WERI-Rb-1 (cell line): Measurements from ENCODE around the gene SFI1.

Experiments
- DNase-seq: peaks from one replicate; pipeline ENCODE4 v3.0.0-alpha.2; 2020
- H3K27ac ChIP-seq: fragments of 250-450 bp; sonication (Bioruptor Pico); 2 replicates; pipeline ENCODE4 v1.5.1; 2020; ENCODE audit warnings: mild to moderate bottlenecking, moderate library complexity
- H3K27me3 ChIP-seq: fragments of 250-450 bp; sonication (Bioruptor Pico); 2 replicates; pipeline ENCODE4 v1.5.1; 2021; ENCODE audit warnings: mild to moderate bottlenecking, low read depth, moderate library complexity; ENCODE audit not compliant: insufficient read depth, severe bottlenecking
- H3K36me3 ChIP-seq: fragments of 250-450 bp; sonication (Bioruptor Pico); 2 replicates; pipeline ENCODE4 v1.5.1; 2020; ENCODE audit warnings: mild to moderate bottlenecking, moderate library complexity
- H3K4me3 ChIP-seq: 2 replicates; pipeline ENCODE4 v1.5.1; 2011; ENCODE audit warnings: low read depth, mild to moderate bottlenecking, control low read depth, low read length
- H3K9me3 ChIP-seq: fragments of 250-450 bp; sonication (Bioruptor Pico); 2 replicates; pipeline ENCODE4 v1.5.1; 2021; ENCODE audit warnings: mild to moderate bottlenecking, moderate library complexity; ENCODE audit not compliant: severe bottlenecking
- TF ChIP-seq, protein P1 (sequence below): IDR thresholded peaks from 2 replicates; pipeline ENCODE4 v1.5.1; 2011; ENCODE audit warnings: low read depth, mild to moderate bottlenecking, control low read depth, inconsistent platforms, low read length

Gene SFI1

DNA sequence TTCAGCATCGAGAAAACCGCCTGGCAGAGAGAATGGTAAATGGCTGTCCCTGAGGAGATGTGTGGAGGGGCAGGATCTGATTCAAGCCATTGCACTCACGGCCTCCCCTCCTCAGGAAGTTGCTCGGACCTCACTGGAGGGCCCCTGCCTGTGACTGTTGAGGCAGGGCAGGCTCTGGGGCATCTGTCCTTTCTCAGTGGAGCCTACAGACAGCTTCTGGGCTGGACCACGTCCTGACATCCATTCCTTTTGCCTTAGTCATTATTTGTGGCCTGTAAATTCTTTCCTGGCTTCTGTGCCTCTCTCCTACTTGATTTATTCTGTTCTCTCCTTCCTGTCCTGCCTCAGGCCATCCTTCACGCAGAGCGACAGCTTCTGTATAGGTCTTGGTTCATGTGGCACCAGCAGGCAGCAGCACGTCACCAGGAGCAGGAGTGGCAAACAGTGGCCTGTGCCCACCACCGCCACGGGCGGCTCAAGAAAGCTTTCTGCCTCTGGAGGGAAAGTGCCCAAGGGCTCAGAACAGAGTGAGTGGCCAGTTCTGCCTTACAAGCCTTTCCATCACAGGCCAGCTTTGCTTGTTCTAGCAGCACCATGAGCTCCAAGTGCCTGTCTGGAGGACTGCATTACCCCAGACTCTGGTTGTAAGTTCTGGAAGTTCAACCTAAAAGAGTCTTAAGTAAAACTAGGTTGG lies 106.1 kb downstream of the SFI1 start:
- H3K27ac ChIP-seq: no peak overlapping the region
- DNase-seq: no peak
- TF ChIP-seq, protein P1, sequence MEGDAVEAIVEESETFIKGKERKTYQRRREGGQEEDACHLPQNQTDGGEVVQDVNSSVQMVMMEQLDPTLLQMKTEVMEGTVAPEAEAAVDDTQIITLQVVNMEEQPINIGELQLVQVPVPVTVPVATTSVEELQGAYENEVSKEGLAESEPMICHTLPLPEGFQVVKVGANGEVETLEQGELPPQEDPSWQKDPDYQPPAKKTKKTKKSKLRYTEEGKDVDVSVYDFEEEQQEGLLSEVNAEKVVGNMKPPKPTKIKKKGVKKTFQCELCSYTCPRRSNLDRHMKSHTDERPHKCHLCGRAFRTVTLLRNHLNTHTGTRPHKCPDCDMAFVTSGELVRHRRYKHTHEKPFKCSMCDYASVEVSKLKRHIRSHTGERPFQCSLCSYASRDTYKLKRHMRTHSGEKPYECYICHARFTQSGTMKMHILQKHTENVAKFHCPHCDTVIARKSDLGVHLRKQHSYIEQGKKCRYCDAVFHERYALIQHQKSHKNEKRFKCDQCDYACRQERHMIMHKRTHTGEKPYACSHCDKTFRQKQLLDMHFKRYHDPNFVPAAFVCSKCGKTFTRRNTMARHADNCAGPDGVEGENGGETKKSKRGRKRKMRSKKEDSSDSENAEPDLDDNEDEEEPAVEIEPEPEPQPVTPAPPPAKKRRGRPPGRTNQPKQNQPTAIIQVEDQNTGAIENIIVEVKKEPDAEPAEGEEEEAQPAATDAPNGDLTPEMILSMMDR: no peak
- H3K4me3 ChIP-seq: no peak overlapping the region
- no peaks in the 10 kb centered on the region for H3K9me3 ChIP-seq
- H3K27me3 ChIP-seq: no peaks in the 10 kb centered on the region
- peaks cover 14% of the 10 kb centered on the region for H3K36me3 ChIP-seq

DNA sequence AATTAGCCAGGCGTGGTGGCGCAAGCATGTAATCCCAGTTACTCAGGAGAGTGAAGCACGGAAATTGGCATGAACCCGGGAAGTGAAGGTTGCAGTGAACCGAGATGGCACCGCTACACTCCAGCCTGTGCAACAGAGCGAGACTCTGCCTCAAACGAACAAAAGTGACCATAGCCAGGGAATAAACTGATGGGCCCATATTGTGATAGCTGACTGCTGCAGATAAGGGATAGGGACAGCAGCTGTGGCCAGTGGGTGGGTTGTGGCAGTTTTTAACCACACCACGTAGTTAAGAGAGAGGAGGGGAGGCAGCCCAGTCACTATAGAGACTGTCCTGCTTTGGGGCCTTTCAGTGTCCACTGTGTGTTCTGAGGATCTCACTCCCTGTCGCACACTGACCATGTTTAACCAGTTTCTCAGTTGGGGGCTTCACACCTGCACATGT lies 106.8 kb downstream of the SFI1 start:
- TF ChIP-seq, protein P1: no peak
- no peak for DNase-seq
- no peak overlapping the region for H3K4me3 ChIP-seq

DNA sequence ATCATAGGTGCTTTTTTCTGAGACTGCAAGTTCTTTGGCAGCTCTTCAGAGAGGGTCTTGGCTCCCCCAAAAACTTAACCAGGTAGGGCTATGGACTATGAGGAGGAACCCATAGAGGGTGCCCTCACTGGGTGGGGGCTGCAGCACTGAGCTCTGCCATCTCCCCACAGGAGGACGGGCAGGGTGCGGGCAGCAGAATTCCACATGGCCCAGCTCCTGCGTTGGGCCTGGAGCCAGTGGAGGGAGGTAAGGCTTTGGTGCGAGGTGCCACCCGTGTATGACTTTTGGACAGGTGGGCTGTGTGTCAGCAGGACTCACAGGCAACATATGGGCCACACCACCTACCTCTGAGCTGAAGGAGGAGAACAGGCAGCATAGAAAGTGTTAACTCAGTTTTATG lies 107.2 kb downstream of the SFI1 start:
- DNase-seq: no peak
- Histone ChIP-seq H3K36me3 (peaks cover 14% of the 10 kb centered on the region), H3K27ac (no peak overlapping the region), H3K9me3 (no peaks in the 10 kb centered on the region), H3K27me3 (no peaks in the 10 kb centered on the region), H3K4me3 (no peak overlapping the region)
- TF ChIP-seq, protein P1: no peak

More for the DNA sequence above, 106.8 kb downstream of the SFI1 start:
- Histone ChIP-seq H3K27me3 (no peaks in the 10 kb centered on the region), H3K36me3 (peaks cover 14% of the 10 kb centered on the region), H3K27ac (no peak overlapping the region), H3K9me3 (no peaks in the 10 kb centered on the region)

DNA sequence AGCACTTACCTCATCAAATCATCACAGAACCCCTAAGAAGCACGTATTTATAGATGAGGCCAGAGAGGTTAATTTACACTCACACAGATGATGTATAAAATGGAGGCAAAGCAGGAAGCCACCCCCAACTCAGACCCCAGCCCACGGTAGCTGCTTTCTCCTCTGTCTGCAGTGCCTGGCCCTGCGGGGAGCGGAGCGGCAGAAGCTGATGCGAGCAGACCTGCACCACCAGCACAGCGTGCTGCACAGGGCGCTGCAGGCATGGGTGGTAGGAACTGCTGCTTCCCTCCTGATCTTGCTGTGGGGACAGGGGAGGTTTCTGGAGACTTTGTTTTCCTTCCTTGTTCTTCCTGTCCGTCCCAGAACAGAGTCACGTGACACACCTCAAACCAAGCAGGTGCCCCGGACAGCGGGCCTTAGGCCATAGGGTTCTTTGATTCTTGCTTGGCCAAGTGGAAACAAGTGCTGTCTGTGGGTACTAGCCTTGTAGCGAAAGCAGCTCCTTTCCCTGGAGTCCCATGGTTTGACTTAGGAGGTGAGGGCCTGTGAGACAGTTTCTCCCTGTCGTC lies 107.9 kb downstream of the SFI1 start:
- Histone ChIP-seq H3K9me3 (no peaks in the 10 kb centered on the region), H3K27ac (no peak overlapping the region), H3K36me3 (peaks cover 14% of the 10 kb centered on the region), H3K4me3 (no peak overlapping the region), H3K27me3 (no peaks in the 10 kb centered on the region)
- no peak for DNase-seq
- TF ChIP-seq, protein P1: no peak

DNA sequence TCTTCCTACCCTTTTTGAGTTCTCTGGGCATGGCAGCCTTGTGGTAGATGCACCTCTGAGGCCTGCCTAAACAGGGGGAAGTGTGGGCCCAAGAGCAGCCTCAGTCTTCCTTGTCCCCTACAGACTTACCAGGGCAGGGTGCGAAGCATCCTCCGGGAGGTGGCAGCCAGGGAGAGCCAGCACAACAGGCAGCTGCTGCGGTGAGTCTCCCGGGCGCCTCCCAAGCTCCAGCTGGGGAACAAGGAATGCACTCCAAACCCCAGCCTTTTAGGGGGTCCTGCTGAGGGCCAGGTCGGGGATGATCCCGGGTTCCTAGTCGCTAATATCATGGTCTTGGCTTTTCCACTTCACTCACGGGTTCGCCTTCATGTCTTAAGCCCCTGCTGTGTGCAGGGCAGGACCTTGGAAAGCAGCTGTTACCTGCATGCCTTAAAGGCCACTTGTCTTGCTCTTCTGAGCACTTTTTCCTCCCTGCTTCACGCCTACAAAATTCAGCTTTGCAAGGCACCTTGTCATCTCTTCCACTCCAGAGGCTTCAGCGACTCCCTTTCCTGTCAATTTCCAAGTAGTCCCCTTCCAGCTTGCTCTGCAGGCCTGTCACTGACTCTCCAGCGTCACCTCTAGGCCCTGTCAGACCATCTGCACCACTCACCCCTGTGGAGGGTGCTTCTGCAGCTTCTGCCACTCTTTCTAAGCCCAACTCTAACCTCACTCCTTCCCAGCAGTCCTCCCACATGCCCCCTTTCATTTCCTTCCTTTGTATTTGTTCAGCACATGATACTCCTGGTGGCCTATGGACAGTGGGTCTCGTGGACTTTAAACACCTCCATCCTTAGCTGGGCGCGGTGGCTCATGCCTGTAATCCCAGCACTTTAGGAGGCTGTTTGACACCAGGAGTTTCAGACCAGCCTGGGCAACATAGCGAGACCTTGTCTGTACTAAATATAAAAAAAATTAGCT lies 108.7 kb downstream of the SFI1 start:
- no peak overlapping the region for H3K27ac ChIP-seq
- H3K4me3 ChIP-seq: no peak overlapping the region
- H3K9me3 ChIP-seq: no peaks in the 10 kb centered on the region
- TF ChIP-seq, protein P1: no peak
- H3K36me3 ChIP-seq: peaks cover 14% of the 10 kb centered on the region
- DNase-seq: no peak
- H3K27me3 ChIP-seq: no peaks in the 10 kb centered on the region
